GM21367 (cell line): Measurements from ENCODE around the gene NFIX.
"Not testable (repeated sequence)": the region's sequence is repeated elsewhere in the genome, so short reads cannot be mapped to it uniquely, and the experiment has no call there.

Experiments used
- ATAC-seq: cut with Tn5 transposase; IDR thresholded peaks from one replicate; pipeline ENCODE4 v1.9.1; 2021; ENCODE audit not compliant: unreplicated experiment

NFIX gene

DNA sequence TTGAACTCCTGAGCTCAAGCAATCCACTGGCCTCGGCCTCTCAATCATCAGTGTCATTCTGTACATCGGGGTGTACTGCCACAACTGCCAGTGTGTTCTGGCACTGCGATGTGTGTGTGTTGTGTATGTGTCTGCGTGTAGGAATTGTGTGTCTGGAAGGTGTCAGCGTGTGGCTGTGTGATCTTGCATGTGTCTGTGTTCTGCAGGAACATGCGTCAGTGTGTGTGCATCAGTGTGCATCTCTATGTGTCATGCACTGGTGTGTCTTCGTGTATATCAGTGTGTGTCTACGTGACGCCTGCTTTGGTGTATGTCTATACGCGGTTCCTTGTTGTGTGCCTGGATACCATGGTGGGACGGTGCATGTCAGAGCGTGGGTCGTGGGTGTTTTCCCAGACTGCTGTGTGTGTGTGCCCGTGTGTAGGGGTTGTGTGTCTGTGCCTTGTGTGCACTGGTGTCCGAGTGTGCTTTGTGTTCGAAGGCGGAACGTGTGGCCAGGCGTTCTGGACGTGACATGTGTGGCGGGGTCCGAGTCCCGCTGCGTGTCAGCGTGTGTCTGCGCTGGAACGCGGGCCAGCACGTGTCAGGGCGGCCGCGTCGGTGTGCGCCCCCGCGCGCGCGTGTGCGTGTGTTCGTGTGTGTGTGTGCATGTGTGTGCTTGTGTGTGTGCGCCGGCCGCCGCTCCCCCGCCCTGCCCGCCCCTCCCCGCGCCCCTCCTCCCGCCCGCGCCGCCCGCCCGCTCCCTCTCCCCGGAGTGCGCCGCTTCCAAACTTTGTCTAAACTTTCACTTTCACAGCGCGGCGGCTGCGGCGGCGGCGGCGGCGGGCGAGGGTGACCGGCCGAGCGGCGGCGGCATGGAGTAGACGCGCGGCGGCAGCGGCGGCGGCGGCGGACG, at the start of gene NFIX:
NFIX (plus strand) TSS at position 775 of the 895 bp plus-strand sequence. CDS start 363 bp downstream, outside the sequence.
- ATAC-seq = no peak

GRCh38 chr19:12945479-12946091, 49.7 kb upstream of the NFIX start, which contains the start of gene RAD23A:
TSS of gene RAD23A (plus strand) at chr19:12945862. CDS start at chr19:12945949, 87 bp downstream.
- ATAC-seq = peak; percentile 53

DNA sequence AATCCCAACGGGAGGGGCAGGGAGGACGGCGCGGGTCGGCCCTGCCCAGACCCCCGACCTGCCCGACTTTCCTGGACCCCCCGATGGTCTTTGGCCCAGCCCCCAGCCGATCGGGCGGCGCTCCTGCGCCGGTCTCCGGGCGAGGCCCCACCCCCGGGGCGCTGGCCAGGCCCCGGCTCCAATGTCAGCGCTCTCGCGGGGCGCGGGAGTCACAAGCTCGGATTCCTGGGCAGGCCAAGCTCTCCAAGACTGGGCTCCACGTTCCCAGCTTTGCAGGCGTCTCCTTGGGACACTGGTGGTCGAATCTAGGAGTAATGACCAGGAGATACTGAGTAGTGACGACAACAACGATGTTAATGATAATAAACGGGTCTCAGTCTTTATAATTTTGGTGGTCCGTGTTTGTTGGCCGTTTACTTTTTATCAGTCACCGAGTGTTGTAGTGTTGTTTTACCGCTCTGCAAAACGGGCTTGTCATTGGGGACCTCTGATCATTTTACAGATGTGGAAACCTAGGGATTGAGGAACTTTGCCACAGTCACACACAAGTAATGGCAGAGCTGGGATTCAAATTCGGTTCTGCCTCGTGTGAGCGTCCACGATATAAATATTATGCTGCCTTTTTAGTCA, 49.1 kb upstream of the NFIX start:
- peak; percentile 23 for ATAC-seq

- ATAC-seq = no peak
These were observed 48.4 kb upstream of the NFIX start for GRCh38 chr19:12946731-12947496.

- no peak for ATAC-seq
These were observed 47.3 kb upstream of the NFIX start for GRCh38 chr19:12947702-12948611.

DNA sequence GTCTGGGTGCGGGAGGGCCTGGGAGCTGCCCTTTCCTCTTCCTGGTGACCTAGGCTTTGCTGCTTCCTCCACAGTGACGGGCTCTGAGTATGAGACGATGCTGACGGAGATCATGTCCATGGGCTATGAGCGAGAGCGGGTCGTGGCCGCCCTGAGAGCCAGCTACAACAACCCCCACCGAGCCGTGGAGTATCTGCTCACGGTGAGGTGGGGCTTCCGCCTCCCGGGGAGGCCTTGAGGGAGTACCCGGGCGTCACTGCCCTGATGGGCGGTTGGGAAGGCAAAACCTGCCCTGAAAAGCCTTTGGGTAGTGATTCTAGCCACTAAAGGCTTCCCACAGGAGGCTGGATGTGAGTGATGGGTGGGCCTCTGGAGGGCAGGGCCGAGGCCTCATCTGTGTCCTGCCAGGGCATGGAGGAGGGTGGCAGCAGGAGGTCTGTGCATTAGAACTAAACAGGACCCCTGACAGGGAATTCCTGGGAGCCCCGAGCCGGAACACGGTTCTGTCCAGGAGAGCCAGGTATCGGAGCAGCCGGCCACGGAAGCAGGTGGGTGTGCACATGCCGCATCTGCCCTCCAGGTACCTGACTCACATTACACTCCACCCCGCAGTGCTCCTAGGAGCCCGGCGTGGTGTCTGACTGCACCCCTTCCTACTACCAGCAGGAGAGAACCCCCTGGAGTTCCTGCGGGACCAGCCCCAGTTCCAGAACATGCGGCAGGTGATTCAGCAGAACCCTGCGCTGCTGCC, 46.5 kb upstream of the NFIX start:
- ATAC-seq = no peak

DNA sequence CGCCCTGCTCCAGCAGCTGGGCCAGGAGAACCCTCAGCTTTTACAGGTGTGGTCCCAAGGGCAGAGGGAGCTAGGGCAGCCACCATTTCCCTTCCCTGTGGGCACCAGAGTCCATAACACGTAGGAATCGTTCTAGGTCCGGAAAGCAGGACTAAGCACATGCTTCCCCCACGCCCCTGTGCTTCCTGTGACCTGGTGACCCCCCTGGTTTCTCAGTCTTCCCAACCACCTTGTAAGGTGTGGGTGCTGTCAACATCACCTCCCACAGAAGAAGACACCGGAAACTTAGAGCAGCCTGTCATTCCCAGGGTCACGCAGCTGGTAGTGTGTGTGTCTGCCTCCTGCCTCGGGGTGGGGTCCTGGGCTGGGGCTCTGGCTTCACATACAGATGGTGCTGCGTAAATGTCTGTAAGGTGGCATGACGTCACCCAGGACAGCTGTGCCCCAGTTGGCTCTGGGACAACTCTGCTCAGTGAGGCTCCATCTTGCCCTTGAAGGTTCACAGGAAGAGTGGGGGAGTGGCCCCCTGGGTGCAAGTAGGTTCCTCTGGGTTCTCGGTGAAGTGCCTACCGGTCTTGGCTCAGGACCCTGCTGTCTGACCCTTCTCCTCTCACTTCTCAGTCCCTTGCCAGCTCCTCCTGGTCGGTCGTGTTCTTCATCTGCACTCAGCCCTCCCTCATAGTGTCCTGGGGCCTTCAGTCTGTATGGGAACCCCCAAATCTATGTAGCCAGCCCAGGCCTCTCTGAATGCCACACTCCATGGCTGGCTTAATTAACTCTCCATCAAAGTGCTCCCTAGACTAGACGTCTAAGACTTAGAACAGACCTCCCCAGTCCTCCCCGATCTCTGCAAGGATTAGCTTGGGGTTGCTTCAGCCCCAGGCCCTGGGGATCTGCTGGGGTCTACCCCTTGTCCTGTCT, 45.7 kb upstream of the NFIX start:
- no peak for ATAC-seq

- not testable (repeated sequence) for ATAC-seq
These were observed 43.2 kb upstream of the NFIX start for GRCh38 chr19:12952050-12952449.

- no peak for ATAC-seq
These were observed 42.7 kb upstream of the NFIX start for GRCh38 chr19:12952488-12953137.

DNA sequence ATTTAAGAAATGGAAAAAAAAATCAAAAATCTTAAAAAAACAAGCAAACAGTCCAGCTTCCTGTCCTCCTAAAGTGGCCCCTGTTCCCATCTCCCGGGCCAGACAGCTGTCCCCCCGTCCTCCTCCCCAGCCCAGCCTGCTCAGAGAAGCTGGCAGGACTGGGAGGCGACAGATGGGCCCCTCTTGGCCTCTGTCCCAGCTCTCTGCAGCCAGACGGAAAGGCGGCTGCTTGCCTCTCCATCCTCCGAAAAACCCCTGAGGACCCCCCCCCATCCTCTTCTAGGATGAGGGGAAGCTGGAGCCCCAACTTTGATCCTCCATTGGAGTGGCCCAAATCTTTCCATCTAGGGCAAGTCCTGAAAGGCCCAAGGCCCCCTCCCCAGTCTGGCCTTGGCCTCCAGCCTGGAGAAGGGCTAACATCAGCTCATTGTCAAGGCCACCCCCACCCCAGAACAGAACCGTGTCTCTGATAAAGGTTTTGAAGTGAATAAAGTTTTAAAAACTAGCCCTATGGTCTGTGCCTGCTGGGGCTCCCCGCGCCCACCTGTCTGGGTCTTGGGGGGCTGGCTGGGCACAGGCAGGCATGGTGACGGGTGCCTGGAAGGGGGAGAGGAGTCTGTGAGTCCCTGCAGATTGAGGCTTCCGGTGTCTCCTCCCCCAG, 42.0 kb upstream of the NFIX start:
- ATAC-seq = no peak

GRCh38 chr19:12953799-12954611, 41.3 kb upstream of the NFIX start:
- ATAC-seq = no peak

- no peak for ATAC-seq
These were observed 40.7 kb upstream of the NFIX start for GRCh38 chr19:12954612-12954962.

DNA sequence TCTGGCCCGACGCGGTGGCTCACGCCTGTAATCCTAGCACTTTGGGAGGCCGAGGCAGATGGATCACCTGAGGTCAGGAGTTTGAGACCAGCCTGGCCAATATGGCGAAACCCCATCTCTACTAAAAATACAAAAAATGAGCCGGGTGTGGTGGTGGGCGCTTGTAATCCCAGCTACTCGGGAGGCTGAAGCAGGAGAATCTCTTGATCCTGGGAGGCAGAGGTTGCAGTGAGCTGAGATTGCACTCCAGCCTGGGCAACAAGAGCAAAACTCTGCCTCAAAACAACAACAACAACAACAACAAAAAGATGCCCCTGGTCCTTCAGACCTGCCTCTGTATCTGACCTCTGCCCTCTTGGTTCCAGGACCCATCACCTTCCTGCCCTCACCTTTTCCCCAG, 39.7 kb upstream of the NFIX start:
- not testable (repeated sequence) for ATAC-seq

GRCh38 chr19:12955996-12956395, 39.3 kb upstream of the NFIX start:
- ATAC-seq = no peak

DNA sequence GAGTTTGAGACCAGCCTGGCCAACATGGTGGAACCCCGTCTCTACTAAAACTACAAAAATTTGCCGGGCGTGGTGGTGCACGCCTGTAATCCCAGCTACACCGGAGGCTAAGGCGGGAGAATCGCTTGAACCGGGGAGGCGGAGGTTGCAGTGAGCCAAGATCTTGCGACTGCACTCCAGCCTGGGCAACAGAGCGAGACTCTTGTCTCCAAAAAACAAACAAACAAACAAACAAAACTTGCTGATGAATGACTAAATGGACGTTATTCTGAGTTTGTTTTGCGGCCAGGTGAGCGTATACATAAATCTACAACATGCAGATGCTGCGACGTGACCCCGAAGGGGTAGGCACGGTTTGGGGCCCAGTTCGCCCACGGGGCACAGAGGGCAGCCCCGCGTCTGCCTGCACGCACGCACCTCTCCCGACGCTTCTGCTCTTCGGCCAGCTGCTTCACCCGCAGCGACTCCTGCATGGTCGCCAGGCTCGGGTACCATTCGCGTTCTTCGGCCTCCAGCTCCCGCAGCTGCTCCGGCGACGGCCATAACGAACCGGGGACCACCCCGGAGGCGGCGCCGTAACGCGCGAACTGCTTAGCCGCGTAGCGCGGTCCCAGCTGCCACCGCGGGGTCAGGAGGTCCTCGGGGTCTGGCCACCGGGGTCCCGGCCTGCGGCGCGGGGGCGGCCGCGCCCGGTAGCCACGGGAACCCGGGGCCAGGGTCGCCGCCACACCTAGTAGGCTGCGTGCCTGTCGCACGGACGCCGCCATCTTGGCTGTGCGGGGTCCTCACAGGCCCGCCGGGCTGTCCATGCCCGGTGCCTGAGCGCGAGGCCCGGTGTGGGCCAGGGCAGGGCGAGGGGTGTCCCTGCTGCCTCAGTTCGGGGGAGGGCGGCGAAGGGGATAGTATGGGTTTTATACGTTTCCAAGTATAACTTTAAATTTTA, 38.6 kb upstream of the NFIX start, which contains the start of gene GADD45GIP1:
GADD45GIP1 (minus strand) TSS at position 778 of the 943 bp plus-strand sequence; CDS start at position 767, 11 bp downstream.
- no peak for ATAC-seq
